Panc1 (cell line): ENCODE measurements around the gene CROCC. TPM values are rescaled to one million over a fixed set of nuclear protein-coding genes. Genes with fewer than 3 reads are reported as not detected.

Source experiments
- ATAC-seq: fragments of 200-7000 bp; cut with Tn5 transposase; 2 replicates; pipeline ENCODE4 v1.9.1; 2020; ENCODE audit warnings: mild to moderate bottlenecking, moderate library complexity
- BruUV-seq: library from RNA; stranded (reverse); fragments of 400-500 nt; replicated peaks from 2 replicates; lab custom pipeline; 2021; lab: Mats Ljungman, UMichigan
- CTCF ChIA-PET: fragments of 300-600 bp; sonication (Branson Sonifier 250); formaldehyde crosslinking; loops from one replicate; lab custom pipeline; 2022; ENCODE audit warnings: antibody characterized with exemption; lab: Charles Lee
- POLR2A ChIA-PET: fragments of 300-600 bp; sonication (Branson Sonifier 250); formaldehyde crosslinking; loops from one replicate; lab custom pipeline; 2022; ENCODE audit warnings: antibody characterized with exemption; lab: Charles Lee
- DNase-seq: peaks from one replicate; pipeline ENCODE4 v3.0.0-alpha.2; 2010; ENCODE audit warnings: low read depth, low spot score
- H3K27ac ChIP-seq: 2 replicates; pipeline ENCODE4 v1.5.1; 2011; ENCODE audit warnings: mild to moderate bottlenecking, low read length, inconsistent platforms
- H3K27me3 ChIP-seq: fragments of 200-500 bp; sonication (Bioruptor generic); 2 replicates; pipeline ENCODE4 v1.6.0; 2014; ENCODE audit warnings: low read length, inconsistent platforms; ENCODE audit not compliant: control insufficient read depth, insufficient read depth
- H3K36me3 ChIP-seq: fragments of 200-500 bp; sonication (Bioruptor generic); 2 replicates; pipeline ENCODE4 v1.5.1; 2014; ENCODE audit warnings: inconsistent platforms, mild to moderate bottlenecking, low read length, moderate library complexity; ENCODE audit not compliant: control insufficient read depth, insufficient read depth
- H3K4me1 ChIP-seq: 2 replicates; pipeline ENCODE4 v1.5.1; 2011; ENCODE audit warnings: inconsistent platforms, mild to moderate bottlenecking, low read length, moderate library complexity; ENCODE audit not compliant: control insufficient read depth, insufficient read depth
- H3K4me3 ChIP-seq, 2 experiments: 2 replicates each; pipeline ENCODE4 v1.5.1; 2011 to 2012; ENCODE audit warnings: low read depth in 2 of 2, low read length in 2 of 2, mild to moderate bottlenecking in 2 of 2, inconsistent platforms in 1 of 2, moderate library complexity in 1 of 2
- H3K9me3 ChIP-seq: fragments of 200-500 bp; sonication (Bioruptor generic); 2 replicates; pipeline ENCODE4 v1.5.1; 2014; ENCODE audit warnings: low read depth, mild to moderate bottlenecking, inconsistent platforms, low read length, moderate library complexity; ENCODE audit not compliant: control insufficient read depth, insufficient read depth
- CTCF ChIP-seq: fragments of 450-650 bp; IDR thresholded peaks from 2 replicates; pipeline ENCODE4 v1.5.1; 2017; ENCODE audit warnings: mild to moderate bottlenecking
- POLR2AphosphoS5 ChIP-seq: IDR thresholded peaks from 2 replicates; pipeline ENCODE4 v1.6.1; 2012; ENCODE audit warnings: mild to moderate bottlenecking, low read depth, low read length, moderate library complexity
- REST ChIP-seq, 2 experiments: IDR thresholded peaks; 2 replicates each; pipeline ENCODE4 v1.6.1; 2011 to 2012; ENCODE audit warnings: low read depth in 2 of 2, control low read depth in 1 of 2, low read length in 1 of 2, mild to moderate bottlenecking in 1 of 2, moderate library complexity in 1 of 2; ENCODE audit not compliant: insufficient read depth in 1 of 2
- SIN3A ChIP-seq: IDR thresholded peaks from 2 replicates; pipeline ENCODE4 v1.6.1; 2012; ENCODE audit warnings: low read depth, mild to moderate bottlenecking, low read length, moderate library complexity, borderline replicate concordance; ENCODE audit not compliant: insufficient read depth
- TCF7L2 ChIP-seq: IDR thresholded peaks from 2 replicates; pipeline ENCODE4 v1.6.1; 2011; ENCODE audit warnings: mild to moderate bottlenecking, low read depth, low read length, inconsistent platforms
- in situ Hi-C: cut with HindIII; loops from 2 replicates; pipeline ENCODE4 v1.10.0; 2016; ENCODE audit warnings: low sequenced_read_pairs, low pct_unique_long_range_greater_than_20kb
- intact Hi-C: fragments of 100-400 bp; cut with micrococcal nuclease; formaldehyde crosslinking; loops from one replicate; pipeline ENCODE4 v1.10.0; 2022; ENCODE audit not compliant: unreplicated experiment
- total RNA-seq: library from RNA; stranded (reverse); gene quantifications from one replicate; pipeline ENCODE4 v1.2.1, GENCODE V29; 2021; ENCODE audit not compliant: unreplicated experiment

CROCC gene
- total RNA-seq, 1 experiment from 2014 or later: 13.6 TPM

GRCh38 chr1:16924919-16925477 lies 3.3 kb downstream of the CROCC start:
- ChIA-PET POLR2A (no interaction called here), CTCF (no interaction called here)
- no TSS peak for BruUV-seq
- no peak overlapping the region for H3K4me3 ChIP-seq
- DNase-seq (no peak), ATAC-seq (0 out of 2 replicates have a peak, but pooled peaks have one; percentile 16)
- H3K27ac ChIP-seq: no peak overlapping the region
- no peaks in the 10 kb centered on the region for H3K36me3 ChIP-seq
- intact Hi-C loops: no loop called here
- H3K27me3 ChIP-seq: no peaks in the 10 kb centered on the region
- TF ChIP-seq CTCF (no peak), SIN3A (no peak), POLR2AphosphoS5 (no peak), TCF7L2 (no peak), REST (IDR thresholded peaks at IDR 0.05; ENCODE audit: insufficient read depth in 1 of 2, low read depth in 2 of 2, low read length in 1 of 2) (no peak)
- in situ Hi-C loops: no loop called here
- H3K9me3 ChIP-seq: no peaks in the 10 kb centered on the region
- no peaks in the 10 kb centered on the region for H3K4me1 ChIP-seq

- in situ Hi-C loops (no loop called here), intact Hi-C loops (no loop called here)
- Histone ChIP-seq H3K4me1 (no peaks in the 10 kb centered on the region), H3K27ac (no peak overlapping the region), H3K4me3 (no peak overlapping the region), H3K9me3 (no peaks in the 10 kb centered on the region), H3K36me3 (no peaks in the 10 kb centered on the region), H3K27me3 (no peaks in the 10 kb centered on the region)
- ChIA-PET POLR2A (no interaction called here), CTCF (no interaction called here)
- ATAC-seq (no peak), DNase-seq (no peak)
- TF ChIP-seq POLR2AphosphoS5: no peak
- TF ChIP-seq TCF7L2: no peak
- no peak for TF ChIP-seq SIN3A
- TF ChIP-seq REST (IDR thresholded peaks at IDR 0.05; ENCODE audit: insufficient read depth in 1 of 2, low read depth in 2 of 2, low read length in 1 of 2): no peak
- no peak for TF ChIP-seq CTCF
- BruUV-seq: no TSS peak
Observed at GRCh38 chr1:16925635-16926490, 4.1 kb downstream of the CROCC start.
